22Rv1 (cell line): ENCODE data around the gene LIMCH1.
A peak's percentile ranks its signal among the peaks of the same experiment; 100 is the strongest.

ENCODE experiments used
- H3K27ac ChIP-seq: fragments of 450-650 bp; 2 replicates; pipeline ENCODE4 v1.5.1; 2017
- ZFX ChIP-seq: fragments of 450-650 bp; IDR thresholded peaks from 2 replicates; pipeline ENCODE4 v1.6.1; 2017; ENCODE audit warnings: antibody characterized with exemption, borderline replicate concordance
- TF ChIP-seq, protein P1 (sequence below): fragments of 450-650 bp; IDR thresholded peaks from 2 replicates; pipeline ENCODE4 v1.5.1; 2017; ENCODE audit warnings: mild to moderate bottlenecking

LIMCH1 gene

DNA sequence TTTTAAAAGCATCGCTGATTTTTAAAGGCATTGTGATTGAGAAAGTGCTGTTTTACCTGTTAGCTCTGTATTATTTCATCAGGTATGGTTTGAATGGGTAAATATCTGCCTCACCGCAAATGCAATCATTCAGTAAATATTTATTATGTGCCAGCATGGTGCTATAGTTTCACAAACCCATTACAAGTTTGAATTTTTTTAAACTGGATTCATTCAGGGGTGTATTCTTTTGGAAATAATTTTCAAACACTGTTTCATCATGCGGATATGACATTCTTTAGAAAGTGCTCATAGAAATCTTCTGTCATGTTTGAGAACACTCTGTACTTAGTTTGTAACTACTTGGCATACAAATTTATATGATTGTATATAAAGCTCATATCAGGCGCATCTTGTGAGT lies 37.2 kb downstream of the LIMCH1 start:
- no peak for TF ChIP-seq ZFX
- TF ChIP-seq, protein P1, sequence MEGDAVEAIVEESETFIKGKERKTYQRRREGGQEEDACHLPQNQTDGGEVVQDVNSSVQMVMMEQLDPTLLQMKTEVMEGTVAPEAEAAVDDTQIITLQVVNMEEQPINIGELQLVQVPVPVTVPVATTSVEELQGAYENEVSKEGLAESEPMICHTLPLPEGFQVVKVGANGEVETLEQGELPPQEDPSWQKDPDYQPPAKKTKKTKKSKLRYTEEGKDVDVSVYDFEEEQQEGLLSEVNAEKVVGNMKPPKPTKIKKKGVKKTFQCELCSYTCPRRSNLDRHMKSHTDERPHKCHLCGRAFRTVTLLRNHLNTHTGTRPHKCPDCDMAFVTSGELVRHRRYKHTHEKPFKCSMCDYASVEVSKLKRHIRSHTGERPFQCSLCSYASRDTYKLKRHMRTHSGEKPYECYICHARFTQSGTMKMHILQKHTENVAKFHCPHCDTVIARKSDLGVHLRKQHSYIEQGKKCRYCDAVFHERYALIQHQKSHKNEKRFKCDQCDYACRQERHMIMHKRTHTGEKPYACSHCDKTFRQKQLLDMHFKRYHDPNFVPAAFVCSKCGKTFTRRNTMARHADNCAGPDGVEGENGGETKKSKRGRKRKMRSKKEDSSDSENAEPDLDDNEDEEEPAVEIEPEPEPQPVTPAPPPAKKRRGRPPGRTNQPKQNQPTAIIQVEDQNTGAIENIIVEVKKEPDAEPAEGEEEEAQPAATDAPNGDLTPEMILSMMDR = no peak

DNA sequence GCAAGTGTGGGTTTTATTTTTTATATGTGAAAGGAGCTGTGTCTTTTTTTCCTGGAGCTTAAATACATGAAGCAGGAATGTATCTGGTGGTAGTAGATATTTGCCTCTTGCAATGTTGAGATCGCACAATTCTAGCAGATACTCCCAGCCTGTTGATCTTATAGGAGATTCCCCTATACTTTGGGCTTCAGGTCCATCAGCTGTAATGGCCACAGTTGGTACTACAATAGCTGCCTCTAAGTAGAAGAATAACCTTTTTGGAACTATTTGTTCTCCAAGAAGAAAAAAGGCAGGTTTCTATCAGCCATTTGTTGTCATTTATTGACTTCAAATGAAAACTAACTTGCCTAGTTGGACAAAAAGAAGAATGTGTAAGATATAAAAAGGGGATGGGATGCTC lies 37.7 kb downstream of the LIMCH1 start:
- TF ChIP-seq, protein P1 = no peak
- no peak for TF ChIP-seq ZFX
- peak overlapping the region; percentile 89 for H3K27ac ChIP-seq

More for the DNA sequence above, 37.2 kb downstream of the LIMCH1 start:
- peak overlapping the region; percentile 89 for H3K27ac ChIP-seq

DNA sequence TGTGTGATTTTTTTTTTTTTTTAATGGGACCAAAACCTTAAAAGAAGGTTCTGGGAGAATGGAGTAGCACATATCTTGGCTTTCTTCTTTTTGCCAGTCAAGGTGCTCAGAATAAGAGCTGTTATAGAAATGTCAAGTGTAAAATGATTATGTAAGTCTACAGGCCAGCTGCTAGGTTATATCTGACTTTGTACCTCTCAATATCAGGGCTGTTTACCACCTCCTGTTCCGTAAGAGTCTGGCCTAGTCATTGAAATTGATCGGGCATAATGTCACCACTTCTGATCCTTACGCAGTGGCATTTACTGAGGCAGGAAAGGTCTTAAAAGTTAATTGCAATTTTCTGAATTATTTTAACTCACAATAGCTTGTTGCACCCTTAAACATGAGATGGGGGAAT lies 41.1 kb downstream of the LIMCH1 start:
- TF ChIP-seq, protein P1 = no peak
- no peak for TF ChIP-seq ZFX
- no peak overlapping the region for H3K27ac ChIP-seq

DNA sequence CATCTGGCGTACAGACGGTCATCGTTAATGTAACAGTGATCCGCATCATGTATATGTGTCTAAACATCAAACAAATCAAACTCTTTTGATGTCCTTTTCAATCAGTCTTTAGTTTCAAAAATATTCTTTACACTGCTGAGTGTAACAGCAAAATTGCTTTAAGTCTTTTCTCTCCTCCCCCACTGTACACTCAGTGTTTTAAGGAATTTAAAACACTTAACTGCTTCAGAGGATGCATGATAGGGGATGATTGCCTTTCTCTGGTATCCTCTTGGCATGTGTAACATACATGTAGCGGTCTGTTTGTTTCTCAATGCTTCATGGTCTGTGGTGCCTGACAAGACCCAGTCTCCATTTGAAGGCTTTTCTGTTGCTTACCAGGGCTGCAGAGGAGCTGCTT lies 41.6 kb downstream of the LIMCH1 start:
- H3K27ac ChIP-seq = no peak overlapping the region
- TF ChIP-seq, protein P1 = no peak
- no peak for TF ChIP-seq ZFX

DNA sequence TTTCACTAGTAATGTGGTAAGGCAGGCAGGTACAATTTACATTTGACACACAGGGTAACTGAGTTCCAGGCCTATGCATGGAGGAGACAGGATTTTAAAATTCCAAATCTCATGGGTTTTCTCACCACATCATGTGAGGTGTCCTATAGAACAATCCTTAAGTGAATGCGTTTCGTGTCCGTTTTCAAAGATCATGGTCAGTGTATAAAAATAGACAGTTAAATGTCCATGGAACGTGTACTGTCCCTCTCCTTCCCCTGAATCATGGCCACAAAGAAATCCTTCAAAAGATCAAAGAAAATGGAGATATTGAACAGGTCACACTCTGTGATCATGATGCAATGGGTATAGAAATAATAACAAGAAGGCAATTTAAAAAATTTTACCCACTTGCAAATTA lies 42.0 kb downstream of the LIMCH1 start:
- H3K27ac ChIP-seq = no peak overlapping the region
- TF ChIP-seq, protein P1 = no peak
- no peak for TF ChIP-seq ZFX

DNA sequence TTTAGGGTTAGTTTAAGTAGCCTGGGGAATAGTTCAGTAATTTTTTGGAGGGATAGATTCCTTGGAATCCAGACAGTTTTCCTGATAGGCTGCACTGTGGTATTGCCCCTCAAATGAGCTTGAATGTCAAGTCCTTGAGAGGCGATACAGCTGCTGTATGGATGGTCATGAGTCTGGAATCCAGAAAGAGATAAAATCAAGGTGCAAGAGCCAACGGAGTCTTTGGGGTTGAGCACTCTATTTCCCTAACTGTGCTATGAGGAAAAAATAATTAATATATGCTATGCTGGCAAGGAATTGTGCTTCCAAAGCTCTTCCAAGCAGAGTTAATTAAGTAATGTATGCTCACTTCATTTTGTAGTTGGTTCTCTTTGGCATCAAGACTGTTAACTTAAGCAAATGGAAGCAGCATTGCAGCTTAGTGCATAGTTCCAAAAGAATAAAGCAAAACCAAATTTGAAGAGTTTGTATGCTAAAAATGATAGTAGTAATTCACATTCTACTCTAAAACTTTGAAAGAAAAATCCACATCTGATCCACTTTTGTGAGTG lies 48.8 kb downstream of the LIMCH1 start:
- TF ChIP-seq ZFX = no peak
- TF ChIP-seq, protein P1 = no peak
- H3K27ac ChIP-seq = no peak overlapping the region

DNA sequence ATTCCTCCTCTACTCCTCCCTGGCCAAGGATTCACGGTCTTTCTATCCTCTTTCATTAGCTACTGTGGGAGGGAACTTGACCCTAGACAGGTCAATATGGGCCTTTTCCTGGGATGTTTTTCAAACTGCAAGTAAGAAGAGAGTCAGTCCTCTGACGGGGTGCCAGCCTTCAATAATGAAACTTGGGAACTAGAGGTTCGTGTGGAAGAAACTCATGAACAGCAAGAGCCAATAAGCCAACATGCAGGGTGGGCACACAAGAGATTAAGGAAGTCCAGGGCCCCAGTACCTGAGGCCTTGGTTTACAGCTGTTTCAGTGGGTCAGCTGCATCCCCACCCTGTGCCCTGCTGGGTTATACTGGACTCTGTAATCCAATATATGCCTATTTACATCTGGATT lies 49.3 kb downstream of the LIMCH1 start:
- no peak for TF ChIP-seq ZFX
- TF ChIP-seq, protein P1 = no peak
- H3K27ac ChIP-seq = no peak overlapping the region
